SU-DHL-6 (cell line): ENCODE results near the gene DCDC1.

Experiments used
- CTCF ChIP-seq: fragments of 200-600 bp; sonication (generic); IDR thresholded peaks from one replicate; pipeline ENCODE4 v1.5.1; 2017; ENCODE audit warnings: antibody characterized with exemption, mild to moderate bottlenecking, low read length, moderate library complexity; ENCODE audit not compliant: insufficient read depth, poor library complexity, severe bottlenecking
- EZH2phosphoT487 ChIP-seq: fragments of 200-600 bp; sonication (generic), shearing (Covaris generic); conservative IDR thresholded peaks from 2 replicates; pipeline ENCODE4 v1.6.1; 2018; ENCODE audit warnings: mild to moderate bottlenecking, antibody characterized with exemption, low read length, moderate library complexity, mixed read lengths

- TF ChIP-seq EZH2phosphoT487 (no peak), CTCF (no peak)
Measured at GRCh38 chr11:31059529-31059928, 310.0 kb downstream of the DCDC1 start.
